Stimulated activated CD4-positive, alpha-beta T cell treated with anti-CD3 and anti-CD28 coated beads, Interleukin-4, amount 100 ng/mL, for 4 hours (primary cell): ENCODE results near the gene TANGO6.

ENCODE experiments used
- DNase-seq, 2 experiments: peaks; one replicate each; pipeline ENCODE4 v3.0.0-alpha.2; 2020

TANGO6 gene

GRCh38 chr16:69064764-69065313 is 221.5 kb downstream of the TANGO6 start:
- DNase-seq = no peak

GRCh38 chr16:69069504-69069903 is 226.2 kb downstream of the TANGO6 start:
- DNase-seq = no peak

GRCh38 chr16:69071036-69071435 is 227.7 kb downstream of the TANGO6 start:
- no peak for DNase-seq

- DNase-seq = no peak
Observed at GRCh38 chr16:69072640-69072974, 229.3 kb downstream of the TANGO6 start.

- DNase-seq = no peak
Observed at GRCh38 chr16:69073181-69073702, 229.9 kb downstream of the TANGO6 start.

- no peak for DNase-seq
Observed at GRCh38 chr16:69077251-69077650, 233.9 kb downstream of the TANGO6 start.

- no peak for DNase-seq
Observed at GRCh38 chr16:69078073-69078472, 234.7 kb downstream of the TANGO6 start.

DNA sequence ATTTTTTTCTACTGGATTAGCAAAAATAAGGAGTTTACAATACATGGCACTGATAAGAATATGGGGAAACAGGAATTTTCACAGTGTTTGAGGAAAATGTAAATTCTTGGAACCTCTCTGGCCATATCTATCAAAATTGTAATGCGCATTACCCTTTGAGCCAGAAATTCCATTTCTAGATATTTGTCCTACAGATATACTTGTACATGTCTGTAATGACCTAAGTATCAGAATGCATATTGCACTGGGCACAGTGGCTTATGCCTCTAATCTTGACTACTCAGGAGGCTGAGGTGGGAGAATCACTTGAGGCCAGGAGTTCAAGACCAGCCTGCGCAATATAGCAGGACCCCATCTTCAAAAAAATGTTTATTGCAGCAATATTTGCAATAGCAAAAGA is 236.4 kb downstream of the TANGO6 start:
- no peak for DNase-seq

- DNase-seq = no peak
Observed at GRCh38 chr16:69083306-69083941, 240.1 kb downstream of the TANGO6 start.

DNA sequence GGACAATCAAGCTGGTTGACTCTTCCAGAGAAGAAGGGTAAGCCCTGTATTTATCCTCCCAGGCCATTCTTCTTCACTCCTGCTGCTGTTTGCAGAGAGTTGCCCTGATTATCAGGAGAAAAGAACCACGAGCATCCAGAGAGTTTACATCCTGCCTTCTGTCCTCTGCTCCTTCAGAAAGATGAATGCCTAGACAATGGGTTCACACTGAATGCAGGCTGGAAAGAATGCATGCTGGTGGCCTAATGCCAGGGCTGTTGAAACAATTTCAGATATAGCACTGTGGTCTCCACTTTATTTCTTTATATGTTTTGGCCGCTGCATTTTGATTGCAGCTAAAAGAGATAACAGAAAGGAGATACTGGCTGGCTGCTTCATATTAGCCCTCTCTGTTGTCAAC is 241.0 kb downstream of the TANGO6 start:
- DNase-seq = no peak

GRCh38 chr16:69085032-69085695 is 241.8 kb downstream of the TANGO6 start:
- DNase-seq = no peak

- DNase-seq = no peak
Observed at GRCh38 chr16:69087161-69087581, 243.8 kb downstream of the TANGO6 start.

DNA sequence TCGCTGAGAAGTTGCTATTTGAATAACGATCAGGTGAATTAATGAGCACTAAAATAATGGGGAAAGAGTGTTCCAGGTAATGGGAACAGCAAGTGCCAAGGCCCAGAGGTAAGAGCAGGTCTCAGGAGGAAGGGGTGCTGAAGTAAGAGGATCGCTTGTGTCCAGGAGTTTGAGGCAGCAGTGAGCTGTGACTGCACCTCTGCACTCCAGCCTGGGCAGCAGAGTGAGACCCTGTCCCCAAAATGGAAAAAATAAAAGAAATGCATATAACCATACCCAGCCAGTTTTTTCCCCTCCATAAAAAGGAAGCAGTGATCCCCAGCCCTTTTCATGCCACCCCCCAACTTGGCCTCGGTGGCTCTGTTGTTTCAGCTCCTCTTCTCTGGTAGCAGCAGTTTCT is 245.4 kb downstream of the TANGO6 start:
- DNase-seq = no peak

GRCh38 chr16:69089091-69089910 is 246.0 kb downstream of the TANGO6 start:
- DNase-seq = no peak

DNA sequence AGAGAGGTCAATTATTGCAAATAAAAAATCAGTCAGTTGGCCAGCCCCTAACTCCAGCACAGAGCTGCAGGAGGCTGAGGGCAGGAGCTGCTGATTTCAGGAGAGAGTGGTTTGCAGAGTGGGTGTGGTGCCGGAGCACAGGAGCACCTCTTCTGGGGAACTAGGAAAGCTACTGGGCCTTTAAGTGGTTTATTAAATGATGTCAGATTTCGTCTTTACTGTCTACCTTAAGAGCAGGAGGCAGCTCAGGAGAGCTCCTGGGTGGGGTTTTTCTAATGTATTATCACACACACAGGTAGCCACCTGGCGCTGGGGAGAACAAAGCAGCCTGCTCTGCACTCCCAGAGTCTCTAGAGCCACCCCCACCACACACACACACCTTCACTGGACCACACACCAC is 250.6 kb downstream of the TANGO6 start:
- no peak for DNase-seq

DNA sequence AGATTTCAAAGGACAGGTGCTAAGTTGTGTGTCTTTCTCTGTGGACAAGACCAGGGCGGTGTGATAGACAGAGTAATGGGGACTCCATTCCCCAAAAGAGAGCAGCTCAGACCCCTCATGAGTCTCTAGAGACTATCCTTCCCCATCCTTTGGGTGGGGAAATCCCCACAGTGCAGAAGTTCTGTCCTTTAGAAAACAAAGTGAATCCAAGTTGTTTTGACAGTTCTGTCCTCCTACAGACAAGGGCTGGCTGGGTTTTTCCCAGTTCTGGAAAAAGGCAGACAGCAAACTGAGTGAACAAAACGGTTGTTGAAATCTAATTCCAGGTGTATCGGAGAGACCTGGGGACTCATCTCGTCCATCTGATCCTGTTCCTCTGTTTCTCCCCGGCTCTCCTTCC is 251.2 kb downstream of the TANGO6 start:
- no peak for DNase-seq

- DNase-seq = no peak
Observed at GRCh38 chr16:69095193-69095592, 251.9 kb downstream of the TANGO6 start.

DNA sequence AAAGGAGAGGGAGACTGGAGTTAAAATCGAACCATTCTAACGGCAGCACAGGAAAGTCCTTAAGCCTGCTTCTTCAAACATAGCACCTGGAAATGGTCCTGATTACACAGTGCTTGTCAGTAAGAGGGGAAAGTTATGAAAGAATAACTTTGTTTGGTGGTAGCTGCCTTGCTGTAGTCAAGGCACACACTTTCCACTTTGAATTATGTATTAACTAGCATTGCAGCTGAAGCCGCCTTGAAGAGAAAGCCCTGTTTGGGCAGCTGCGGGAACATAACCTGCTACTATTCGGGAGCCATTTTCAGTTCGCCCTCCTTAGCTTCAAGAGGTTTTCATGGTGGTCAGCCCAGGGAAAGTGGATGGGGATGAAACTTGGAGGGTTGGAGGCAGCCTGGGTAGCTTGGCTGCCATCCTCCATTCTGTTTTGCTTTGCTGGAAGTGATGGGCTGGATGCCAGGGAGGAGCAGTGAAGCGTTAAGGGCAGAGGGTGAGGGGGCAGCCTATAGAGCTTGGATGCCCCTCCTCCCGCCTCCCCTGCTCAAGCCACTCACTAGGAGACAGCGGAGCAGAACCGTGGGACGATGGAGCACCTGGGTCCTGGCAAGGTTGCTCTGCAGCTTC is 256.9 kb downstream of the TANGO6 start:
- DNase-seq = no peak

GRCh38 chr16:69105501-69106361 is 262.4 kb downstream of the TANGO6 start, which contains the start of gene HAS3:
Gene HAS3, plus strand, starts transcription at chr16:69105653. Its CDS starts 3,743 bp downstream, at chr16:69109396.
- DNase-seq = peak in 1 of 2 experiments; percentile 36

GRCh38 chr16:69106491-69107315 is 263.4 kb downstream of the TANGO6 start:
- DNase-seq = no peak
